SJSA1 (cell line): Measurements from ENCODE around the gene LORICRIN. TPM values are rescaled to one million over a fixed set of nuclear protein-coding genes. Genes with fewer than 3 reads are reported as not detected.

ENCODE experiments used
- DNase-seq, 2 experiments: peaks; one replicate each; pipeline ENCODE4 v3.0.0-alpha.2; 2015 to 2020; ENCODE audit warnings: low spot score in 2 of 2, low read depth in 1 of 2
- H3K27ac ChIP-seq: fragments of 250-450 bp; sonication (Bioruptor Pico); 2 replicates; pipeline ENCODE4 v1.5.1; 2020; ENCODE audit warnings: mild to moderate bottlenecking, moderate library complexity
- H3K27me3 ChIP-seq: fragments of 250-450 bp; sonication (Bioruptor Pico); replicated peaks from 2 replicates; pipeline ENCODE4 v1.5.1; 2020; ENCODE audit warnings: mild to moderate bottlenecking, moderate library complexity
- H3K36me3 ChIP-seq: fragments of 250-450 bp; sonication (Bioruptor Pico); 2 replicates; pipeline ENCODE4 v1.5.1; 2020; ENCODE audit warnings: mild to moderate bottlenecking
- H3K4me1 ChIP-seq: fragments of 250-450 bp; sonication (Bioruptor Pico); replicated peaks from 2 replicates; pipeline ENCODE4 v1.6.1; 2021; ENCODE audit warnings: mild to moderate bottlenecking
- H3K4me3 ChIP-seq: fragments of 250-450 bp; sonication (Bioruptor Pico); 2 replicates; pipeline ENCODE4 v1.5.1; 2020; ENCODE audit warnings: mild to moderate bottlenecking
- H3K9me3 ChIP-seq: fragments of 250-450 bp; sonication (Bioruptor Pico); replicated peaks from 2 replicates; pipeline ENCODE4 v1.5.1; 2020; ENCODE audit warnings: mild to moderate bottlenecking
- total RNA-seq: library from RNA; depleted of rRNA; stranded (reverse); fragments of >200 nt; shearing (Covaris generic); gene quantifications from 2 replicates; pipeline ENCODE4 v1.2.3, GENCODE V29; 2014; rRNA removed

LORICRIN gene
- total RNA-seq, 1 experiment from 2014 or later = not detected

GRCh38 chr1:153293851-153294250 is 34.4 kb downstream of the LORICRIN start:
- no peaks in the 10 kb centered on the region for H3K9me3 ChIP-seq
- H3K27me3 ChIP-seq = no peaks in the 10 kb centered on the region
- H3K4me3 ChIP-seq = no peak overlapping the region
- no peaks in the 10 kb centered on the region for H3K36me3 ChIP-seq
- no peak for DNase-seq
- no peak overlapping the region for H3K27ac ChIP-seq
- no peaks in the 10 kb centered on the region for H3K4me1 ChIP-seq

DNA sequence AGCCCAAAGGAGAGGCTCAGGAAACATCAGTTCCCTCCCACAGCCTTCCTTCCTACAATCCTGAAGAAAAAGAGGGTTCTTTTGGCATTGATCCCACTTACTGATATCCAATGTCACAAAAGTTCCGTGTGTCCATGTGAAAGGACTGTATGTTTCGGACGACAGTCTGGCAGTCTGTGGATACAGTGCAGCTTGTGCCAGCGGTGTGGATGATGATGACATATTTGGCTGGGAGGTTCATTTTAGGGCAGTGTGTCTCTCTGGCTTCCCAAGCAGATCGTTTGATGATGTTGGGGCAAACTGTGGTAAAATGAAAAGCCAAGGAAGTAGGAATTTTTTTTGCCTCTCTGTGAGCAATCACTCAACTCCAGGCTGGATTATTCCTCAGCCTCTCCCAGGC is 42.8 kb downstream of the LORICRIN start:
- DNase-seq = no peak
- Histone ChIP-seq H3K27ac (no peak overlapping the region), H3K9me3 (no peaks in the 10 kb centered on the region), H3K4me1 (no peaks in the 10 kb centered on the region), H3K4me3 (no peak overlapping the region), H3K36me3 (no peaks in the 10 kb centered on the region), H3K27me3 (peaks cover 10% of the 10 kb centered on the region)

DNA sequence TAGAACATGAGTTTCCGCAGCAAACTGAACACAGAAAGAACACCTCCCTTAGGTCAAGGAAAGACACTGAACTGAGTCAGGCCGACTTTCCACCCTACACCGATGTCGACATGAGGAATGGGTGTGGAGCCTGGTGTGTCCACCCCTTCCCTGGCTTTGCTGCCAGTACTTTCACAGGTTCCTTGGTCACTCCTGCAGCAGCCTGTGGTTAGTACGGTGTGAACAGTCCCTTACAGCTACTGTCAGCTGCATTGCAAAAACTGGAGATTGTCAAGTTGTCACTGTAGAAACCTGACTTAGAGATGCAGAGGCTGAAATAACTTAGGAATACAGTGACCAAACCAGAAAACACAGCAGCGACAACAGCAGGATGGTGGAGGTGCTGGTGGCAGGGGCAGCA is 46.2 kb downstream of the LORICRIN start:
- Histone ChIP-seq H3K4me3 (no peak overlapping the region), H3K36me3 (no peaks in the 10 kb centered on the region), H3K27ac (no peak overlapping the region), H3K9me3 (no peaks in the 10 kb centered on the region), H3K4me1 (no peaks in the 10 kb centered on the region), H3K27me3 (peaks cover 10% of the 10 kb centered on the region)
- no peak for DNase-seq

- peaks cover 7% of the 10 kb centered on the region for H3K27me3 ChIP-seq
- no peaks in the 10 kb centered on the region for H3K4me1 ChIP-seq
- no peaks in the 10 kb centered on the region for H3K36me3 ChIP-seq
- no peak for DNase-seq
- H3K27ac ChIP-seq = no peak overlapping the region
- no peaks in the 10 kb centered on the region for H3K9me3 ChIP-seq
- H3K4me3 ChIP-seq = no peak overlapping the region
These were observed 47.1 kb downstream of the LORICRIN start for GRCh38 chr1:153306303-153307220.

DNA sequence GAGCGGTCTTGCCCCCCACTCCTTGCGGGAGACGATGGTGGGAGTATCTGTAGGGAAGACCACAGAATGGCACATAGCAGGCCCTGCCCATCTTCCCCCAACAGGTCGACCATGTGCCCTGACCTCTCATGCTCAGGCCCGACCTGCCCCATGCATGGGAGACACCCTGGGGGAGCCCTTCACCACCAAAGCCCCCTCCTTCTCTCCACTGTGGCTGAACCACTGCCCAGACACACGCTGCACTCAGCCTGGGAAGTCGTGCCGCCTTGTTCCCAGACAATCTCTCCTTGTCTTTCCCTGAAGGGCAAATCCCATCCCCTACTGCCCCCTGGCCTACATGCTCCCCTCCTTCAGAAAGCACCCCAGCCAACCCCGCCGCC is 47.7 kb downstream of the LORICRIN start:
- no peak overlapping the region for H3K27ac ChIP-seq
- H3K4me3 ChIP-seq = no peak overlapping the region
- no peaks in the 10 kb centered on the region for H3K9me3 ChIP-seq
- H3K27me3 ChIP-seq = peaks cover 3% of the 10 kb centered on the region; the same call in 1 of the 2 replicates
- no peaks in the 10 kb centered on the region for H3K4me1 ChIP-seq
- no peaks in the 10 kb centered on the region for H3K36me3 ChIP-seq
- no peak for DNase-seq

GRCh38 chr1:153308540-153308939 is 49.1 kb downstream of the LORICRIN start:
- Histone ChIP-seq H3K9me3 (no peaks in the 10 kb centered on the region), H3K27me3 (peaks cover 3% of the 10 kb centered on the region; the same call in 1 of the 2 replicates)

DNA sequence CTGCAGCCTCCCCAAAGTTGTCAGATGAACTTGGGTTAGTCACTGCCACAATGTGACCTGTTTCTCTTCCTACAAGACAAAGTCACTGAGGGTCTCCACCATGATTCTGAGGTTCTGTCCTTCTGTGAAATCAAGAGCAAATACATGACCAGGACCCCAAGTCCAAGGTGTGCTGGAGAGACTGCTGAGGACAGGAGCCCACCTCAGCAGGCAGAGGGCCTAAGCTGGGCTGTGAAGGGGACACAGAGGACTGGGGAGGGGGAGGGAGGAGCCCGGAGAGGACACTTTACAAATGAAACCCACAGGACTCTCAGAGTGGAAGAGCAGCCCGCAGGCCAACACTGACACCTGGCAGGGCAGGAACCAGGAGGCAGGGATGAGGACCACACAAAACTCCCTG is 50.0 kb downstream of the LORICRIN start:
- Histone ChIP-seq H3K27ac (no peak overlapping the region), H3K9me3 (no peaks in the 10 kb centered on the region), H3K4me1 (no peaks in the 10 kb centered on the region), H3K4me3 (no peak overlapping the region), H3K36me3 (no peaks in the 10 kb centered on the region), H3K27me3 (peaks cover 3% of the 10 kb centered on the region; the same call in 1 of the 2 replicates)
- DNase-seq = no peak

More at GRCh38 chr1:153308540-153308939, 49.1 kb downstream of the LORICRIN start:
- H3K4me3 ChIP-seq = no peak overlapping the region
- no peaks in the 10 kb centered on the region for H3K4me1 ChIP-seq
- H3K36me3 ChIP-seq = no peaks in the 10 kb centered on the region
- DNase-seq = no peak
- H3K27ac ChIP-seq = no peak overlapping the region

- H3K36me3 ChIP-seq = no peaks in the 10 kb centered on the region
- H3K4me1 ChIP-seq = no peaks in the 10 kb centered on the region
- H3K4me3 ChIP-seq = no peak overlapping the region
- H3K27ac ChIP-seq = no peak overlapping the region
- H3K27me3 ChIP-seq = 0 out of 2 replicates have a peak, but pooled peaks cover 3% of the 10 kb centered on the region
- no peak for DNase-seq
- no peaks in the 10 kb centered on the region for H3K9me3 ChIP-seq
These were observed 51.0 kb downstream of the LORICRIN start for GRCh38 chr1:153310526-153310925.

Other genes with a start within 250 kb of the LORICRIN start
- gene SPRR1B, start 228.5 kb upstream of the LORICRIN start, total RNA-seq = not detected in 2 replicates
- gene SPRR2D, start 218.6 kb upstream of the LORICRIN start, total RNA-seq = not detected in 2 replicates
- gene SPRR2A, start 202.2 kb upstream of the LORICRIN start, total RNA-seq = not detected in 2 replicates
- gene SPRR2B, start 188.1 kb upstream of the LORICRIN start, total RNA-seq = not detected in 2 replicates
- gene SPRR2E, start 165.2 kb upstream of the LORICRIN start, total RNA-seq = not detected in 2 replicates
- not detected in 2 replicates for gene SPRR2F, start 146.2 kb upstream of the LORICRIN start, total RNA-seq
- gene SPRR2G, start 108.8 kb upstream of the LORICRIN start, total RNA-seq = not detected in 2 replicates
- gene LELP1, start 56.3 kb upstream of the LORICRIN start, total RNA-seq = not detected in 2 replicates
- gene PRR9, start 42.1 kb upstream of the LORICRIN start, total RNA-seq = not detected in 2 replicates
- not detected in 2 replicates for gene PGLYRP3, start 53.3 kb downstream of the LORICRIN start, total RNA-seq
- not detected in 2 replicates for gene PGLYRP4, start 89.2 kb downstream of the LORICRIN start, total RNA-seq
- not detected in 2 replicates for gene S100A9, start 98.2 kb downstream of the LORICRIN start, total RNA-seq
- not detected in 2 replicates for gene S100A12, start 115.9 kb downstream of the LORICRIN start, total RNA-seq
- not detected in 2 replicates for gene S100A8, start 131.4 kb downstream of the LORICRIN start, total RNA-seq
- not detected in 2 replicates for gene S100A7A, start 156.8 kb downstream of the LORICRIN start, total RNA-seq
- gene S100A7, start 201.0 kb downstream of the LORICRIN start, total RNA-seq = not detected in 2 replicates